HG03342 (cell line): ENCODE data around the gene RBL1.
"Not testable (repeated sequence)": the region's sequence is repeated elsewhere in the genome, so short reads cannot be mapped to it uniquely, and the experiment has no call there.

ENCODE experiments used
- ATAC-seq: cut with Tn5 transposase; IDR thresholded peaks from one replicate; pipeline ENCODE4 v1.9.1; 2021; ENCODE audit warnings: mild to moderate bottlenecking, moderate library complexity; ENCODE audit not compliant: unreplicated experiment

Gene RBL1

GRCh38 chr20:36998652-36999051, 97.1 kb downstream of the RBL1 start:
- ATAC-seq: no peak

GRCh38 chr20:36997121-36997520, 98.7 kb downstream of the RBL1 start:
- ATAC-seq: no peak

- ATAC-seq: not testable (repeated sequence)
Measured at GRCh38 chr20:36994221-36994620, 101.6 kb downstream of the RBL1 start.

GRCh38 chr20:36992802-36993334, 102.9 kb downstream of the RBL1 start:
- ATAC-seq: no peak

- ATAC-seq: no peak
Measured at GRCh38 chr20:36991703-36992102, 104.1 kb downstream of the RBL1 start.

- no peak for ATAC-seq
Measured at GRCh38 chr20:36989797-36990196, 106.0 kb downstream of the RBL1 start.

- no peak for ATAC-seq
Measured at GRCh38 chr20:36988494-36988966, 107.3 kb downstream of the RBL1 start.

GRCh38 chr20:36984257-36984638, 111.5 kb downstream of the RBL1 start:
- no peak for ATAC-seq

- ATAC-seq: no peak
Measured at GRCh38 chr20:36975099-36975818, 120.5 kb downstream of the RBL1 start.

- ATAC-seq: no peak
Measured at GRCh38 chr20:36974660-36975059, 121.1 kb downstream of the RBL1 start.

GRCh38 chr20:36971103-36971502, 124.7 kb downstream of the RBL1 start:
- no peak for ATAC-seq

GRCh38 chr20:36969478-36970186, 126.2 kb downstream of the RBL1 start:
- no peak for ATAC-seq

- ATAC-seq: no peak
Measured at GRCh38 chr20:36969051-36969450, 126.7 kb downstream of the RBL1 start.

- ATAC-seq: no peak
Measured at GRCh38 chr20:36967636-36968035, 128.2 kb downstream of the RBL1 start.

GRCh38 chr20:36966965-36967364, 128.8 kb downstream of the RBL1 start:
- not testable (repeated sequence) for ATAC-seq

GRCh38 chr20:36962354-36962941, 133.3 kb downstream of the RBL1 start:
- not testable (repeated sequence) for ATAC-seq

- no peak for ATAC-seq
Measured at GRCh38 chr20:36959242-36959641, 136.6 kb downstream of the RBL1 start.

- no peak for ATAC-seq
Measured at GRCh38 chr20:36957875-36958667, 137.7 kb downstream of the RBL1 start.

GRCh38 chr20:36956674-36957073, 139.1 kb downstream of the RBL1 start:
- no peak for ATAC-seq

GRCh38 chr20:36956016-36956415, 139.8 kb downstream of the RBL1 start:
- ATAC-seq: no peak
